ENCODE data around the gene UMODL1. TPM values are rescaled to one million over a fixed set of nuclear protein-coding genes. Genes with fewer than 3 reads are reported as not detected.

Gene UMODL1
- total RNA-seq, 1 donor from 2014 or later: 0.19 TPM

- H3K4me1 Mint-ChIP-seq (ENCODE audit: low read depth): peaks cover 11% of the 10 kb centered on the region
- no peak for TF ChIP-seq CTCF (IDR thresholded peaks at IDR 0.05; ENCODE audit: unreplicated experiment)
- DNase-seq (ENCODE audit: low spot score, unreplicated experiment): no peak
- H3K36me3 Mint-ChIP-seq (ENCODE audit: insufficient read depth): no peaks in the 10 kb centered on the region
- no peaks in the 10 kb centered on the region for H3K9me3 Mint-ChIP-seq (ENCODE audit: low read depth)
- H3K4me3 Mint-ChIP-seq (ENCODE audit: low read depth): no peak overlapping the region
- peaks cover 22% of the 10 kb centered on the region for H3K27me3 Mint-ChIP-seq
- H3K27ac Mint-ChIP-seq: no peak overlapping the region
Measured at GRCh38 chr21:42157606-42158310, 86.6 kb downstream of the UMODL1 start.

DNA sequence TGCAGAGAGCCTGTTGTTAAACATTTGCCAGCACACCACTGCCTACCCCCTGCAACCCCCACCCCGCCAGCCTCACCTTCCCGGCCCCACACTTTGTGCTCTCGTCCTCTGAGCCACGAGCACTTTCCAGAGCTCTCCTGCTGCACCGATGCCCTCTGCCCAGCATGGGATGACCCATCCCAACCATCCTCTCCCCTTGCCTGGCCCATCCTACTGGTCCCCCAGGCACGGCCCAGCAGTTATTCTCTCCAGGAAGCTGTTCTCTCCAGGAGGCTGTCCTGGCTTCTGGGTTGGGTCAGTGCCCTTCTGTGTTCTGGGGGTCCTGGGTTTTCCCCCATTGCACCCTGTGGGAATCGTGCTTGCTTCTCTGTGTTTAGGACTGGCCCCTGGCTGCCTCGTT lies 87.7 kb downstream of the UMODL1 start:
- H3K9me3 Mint-ChIP-seq (ENCODE audit: low read depth): no peaks in the 10 kb centered on the region
- H3K27me3 Mint-ChIP-seq: peaks cover 17% of the 10 kb centered on the region
- H3K27ac Mint-ChIP-seq: no peak overlapping the region
- H3K4me1 Mint-ChIP-seq (ENCODE audit: low read depth): peaks cover 15% of the 10 kb centered on the region
- no peak for DNase-seq (ENCODE audit: low spot score, unreplicated experiment)
- TF ChIP-seq CTCF (IDR thresholded peaks at IDR 0.05; ENCODE audit: unreplicated experiment): no peak
- no peaks in the 10 kb centered on the region for H3K36me3 Mint-ChIP-seq (ENCODE audit: insufficient read depth)
- no peak overlapping the region for H3K4me3 Mint-ChIP-seq (ENCODE audit: low read depth)

GRCh38 chr21:42159560-42160110 lies 88.5 kb downstream of the UMODL1 start:
- TF ChIP-seq CTCF (IDR thresholded peaks at IDR 0.05; ENCODE audit: unreplicated experiment): no peak
- Mint-ChIP-seq H3K36me3 (ENCODE audit: insufficient read depth) (no peaks in the 10 kb centered on the region), H3K27ac (no peak overlapping the region), H3K4me3 (ENCODE audit: low read depth) (no peak overlapping the region), H3K9me3 (ENCODE audit: low read depth) (no peaks in the 10 kb centered on the region), H3K4me1 (ENCODE audit: low read depth) (peaks cover 15% of the 10 kb centered on the region), H3K27me3 (peaks cover 21% of the 10 kb centered on the region)
- DNase-seq (ENCODE audit: low spot score, unreplicated experiment): no peak

- TF ChIP-seq CTCF (IDR thresholded peaks at IDR 0.05; ENCODE audit: unreplicated experiment): no peak
- Mint-ChIP-seq H3K36me3 (ENCODE audit: insufficient read depth) (no peaks in the 10 kb centered on the region), H3K27ac (no peak overlapping the region), H3K27me3 (peaks cover 25% of the 10 kb centered on the region), H3K4me3 (ENCODE audit: low read depth) (no peak overlapping the region), H3K4me1 (ENCODE audit: low read depth) (peaks cover 14% of the 10 kb centered on the region), H3K9me3 (ENCODE audit: low read depth) (no peaks in the 10 kb centered on the region)
- no peak for DNase-seq (ENCODE audit: low spot score, unreplicated experiment)
Measured at GRCh38 chr21:42160111-42160721, 89.1 kb downstream of the UMODL1 start.

DNA sequence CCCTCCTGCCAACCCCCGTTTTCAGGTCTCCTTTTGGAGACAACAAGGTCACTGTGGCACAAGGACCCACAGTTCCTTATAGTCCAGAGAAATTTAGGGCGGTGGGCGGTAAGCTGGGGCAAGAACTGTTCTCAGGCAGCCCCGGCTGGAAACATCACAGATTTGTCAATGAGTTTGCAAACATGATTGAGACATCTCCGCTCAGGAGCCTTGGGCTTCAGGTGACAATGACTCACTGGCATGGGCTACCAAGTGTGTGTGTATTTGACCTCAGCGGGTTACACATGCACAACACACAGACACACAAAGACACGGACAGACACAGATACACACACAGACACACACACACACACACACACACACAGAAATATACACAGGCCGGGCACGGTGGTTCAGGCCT lies 89.6 kb downstream of the UMODL1 start:
- no peaks in the 10 kb centered on the region for H3K9me3 Mint-ChIP-seq (ENCODE audit: low read depth)
- TF ChIP-seq CTCF (IDR thresholded peaks at IDR 0.05; ENCODE audit: unreplicated experiment): no peak
- no peak overlapping the region for H3K27ac Mint-ChIP-seq
- H3K27me3 Mint-ChIP-seq: peaks cover 27% of the 10 kb centered on the region
- no peaks in the 10 kb centered on the region for H3K36me3 Mint-ChIP-seq (ENCODE audit: insufficient read depth)
- no peak overlapping the region for H3K4me3 Mint-ChIP-seq (ENCODE audit: low read depth)
- DNase-seq (ENCODE audit: low spot score, unreplicated experiment): no peak
- H3K4me1 Mint-ChIP-seq (ENCODE audit: low read depth): peaks cover 10% of the 10 kb centered on the region
